Measurements from ENCODE around the gene PDCD2.

DNA sequence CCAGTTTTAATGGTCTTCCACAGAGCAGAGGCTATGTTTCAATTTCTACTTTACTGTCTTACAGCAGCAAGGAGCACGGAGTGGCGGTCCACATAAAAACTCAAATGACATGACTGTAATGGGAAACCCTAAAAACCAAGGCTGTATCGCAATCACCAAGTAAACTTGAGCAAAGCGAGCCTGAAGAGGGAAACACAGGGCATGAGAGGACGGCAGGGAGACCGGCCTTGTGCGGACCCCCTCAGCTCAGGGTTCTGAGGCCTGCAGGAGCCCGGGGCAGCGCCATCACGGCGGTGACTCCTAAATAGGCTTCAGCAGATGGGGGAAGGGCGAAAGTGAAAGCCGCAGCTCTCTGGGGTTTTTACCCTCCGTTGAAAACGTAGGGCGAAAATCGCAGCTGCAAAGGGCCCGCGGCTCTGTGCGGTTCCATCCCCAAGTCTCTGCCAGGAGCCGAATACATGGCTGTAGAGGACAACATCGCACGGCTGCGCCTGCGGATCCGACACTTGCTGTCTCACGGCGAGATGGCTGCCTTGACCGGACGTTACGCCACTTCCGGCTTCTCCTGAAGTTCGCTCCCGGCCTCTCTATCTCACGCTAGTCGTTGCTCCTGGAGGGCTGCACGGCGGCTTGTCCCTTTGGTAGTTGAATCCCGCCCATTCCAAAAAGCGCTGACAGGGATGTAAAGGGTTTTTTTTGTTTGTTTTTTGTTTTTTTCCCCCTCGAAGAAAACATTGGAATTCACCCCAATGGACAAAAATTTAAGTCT, 31.5 kb downstream of the PDCD2 start, which contains the start of gene PSMB1:
- no peak for TF ChIP-seq BHLHE40 (IDR thresholded peaks at IDR 0.05; ENCODE audit: borderline replicate concordance)
- TF ChIP-seq FOXA1 (IDR thresholded peaks at IDR 0.05): no peak
- TF ChIP-seq FOXK2 (IDR thresholded peaks at IDR 0.05): no peak
- TF ChIP-seq, protein P1, sequence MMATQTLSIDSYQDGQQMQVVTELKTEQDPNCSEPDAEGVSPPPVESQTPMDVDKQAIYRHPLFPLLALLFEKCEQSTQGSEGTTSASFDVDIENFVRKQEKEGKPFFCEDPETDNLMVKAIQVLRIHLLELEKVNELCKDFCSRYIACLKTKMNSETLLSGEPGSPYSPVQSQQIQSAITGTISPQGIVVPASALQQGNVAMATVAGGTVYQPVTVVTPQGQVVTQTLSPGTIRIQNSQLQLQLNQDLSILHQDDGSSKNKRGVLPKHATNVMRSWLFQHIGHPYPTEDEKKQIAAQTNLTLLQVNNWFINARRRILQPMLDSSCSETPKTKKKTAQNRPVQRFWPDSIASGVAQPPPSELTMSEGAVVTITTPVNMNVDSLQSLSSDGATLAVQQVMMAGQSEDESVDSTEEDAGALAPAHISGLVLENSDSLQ (IDR thresholded peaks at IDR 0.05): no peak
- no peak; the same call in 1 of the 2 replicates for TF ChIP-seq LEF1 (IDR thresholded peaks at IDR 0.05; ENCODE audit: borderline replicate concordance)

All from HEK293T (cell line).